Heart right ventricle (tissue), 16 donors: ENCODE data around the gene ALOX5. TPM values are rescaled to one million over a fixed set of nuclear protein-coding genes. Genes with fewer than 3 reads are reported as not detected.
"Not testable (repeated sequence)": the region's sequence is repeated elsewhere in the genome, so short reads cannot be mapped to it uniquely, and the experiment has no call there.

Source experiments
- ATAC-seq, 8 donors: fragments of 200-7000 bp; cut with Tn5 transposase; one replicate each; pipeline ENCODE4 v1.9.1; 2020; ENCODE audit warnings: mild to moderate bottlenecking in 8 of 8, moderate library complexity in 8 of 8, moderate number of reproducible peaks in 1 of 8
- DNase-seq, 2 donors: peaks; one replicate each; pipeline ENCODE4 v3.0.0-alpha.2; 2020
- H3K27ac ChIP-seq, 10 donors: fragments of 200-600 bp; sonication (generic) in 2 of 10; one replicate each; pipeline versions ENCODE4 v1.5.0 to v1.8.0; 2020 to 2022; ENCODE audit warnings: mild to moderate bottlenecking in 3 of 10
- H3K27me3 ChIP-seq, 7 donors: fragments of 200-600 bp; one replicate each; pipeline ENCODE4 v1.8.0; 2021 to 2022; ENCODE audit warnings: mild to moderate bottlenecking in 2 of 7
- H3K36me3 ChIP-seq, 9 donors: fragments of 200-600 bp; sonication (generic) in 1 of 9; one replicate each; pipeline versions ENCODE4 v1.5.0 to v1.8.0; 2020 to 2022; ENCODE audit warnings: mild to moderate bottlenecking in 2 of 9
- H3K4me1 ChIP-seq, 9 donors: fragments of 200-600 bp; sonication (generic) in 1 of 9; one replicate each; pipeline versions ENCODE4 v1.5.0 to v1.8.0; 2020 to 2022; ENCODE audit warnings: mild to moderate bottlenecking in 4 of 9
- H3K4me3 ChIP-seq, 10 donors: fragments of 200-600 bp; sonication (generic) in 2 of 10; one replicate each; pipeline versions ENCODE4 v1.5.0 to v1.8.0; 2020 to 2022; ENCODE audit warnings: mild to moderate bottlenecking in 7 of 10, moderate library complexity in 2 of 10
- H3K9me3 ChIP-seq, 11 donors: fragments of 200-600 bp in 10 of 11; sonication (generic) in 2 of 11; one replicate each; pipeline versions ENCODE4 v1.5.0 to v1.8.0; 2013 to 2022; ENCODE audit warnings: mild to moderate bottlenecking in 2 of 11, control low read depth in 1 of 11, moderate library complexity in 1 of 11
- WGBS, 2 donors: extraction: QIAGEN DNeasy Blood & Tissue Kit; methylation state at CpG; one replicate each; pipeline ENCODE4 v1.1.7; 2013; ENCODE audit warnings: inconsistent platforms in 1 of 2; 5-methylcytosine and 5-hydroxymethylcytosine counted together
- intact Hi-C, 10 donors: fragments of 100-400 bp; cut with DNase I; formaldehyde crosslinking; loops; one replicate each; pipeline versions ENCODE4 v1.11.1 to v1.14.2; 2022
- polyA plus RNA-seq, 2 donors: library from polyadenylated mRNA; stranded (reverse); fragments of 200-250 nt; gene quantifications; one replicate each; pipeline ENCODE4 v1.2.3, GENCODE V29; 2013
- total RNA-seq, 10 donors: library from RNA; stranded (reverse); fragmentation: NEBNext Ultra II Directional in 3 of 10; extraction: Animal tissue kit (Norgen Biotek cat#: 25700) in 3 of 10; gene quantifications; one replicate each; pipeline versions ENCODE4 v1.2.1 to v1.2.4, GENCODE V29; 2021 to 2023
- TF ChIP-seq, protein P1 (sequence below), 9 donors: fragments of 200-600 bp; sonication (generic) in 2 of 9; IDR thresholded peaks; one replicate each; pipeline versions ENCODE4 v1.5.0 to v1.8.0; 2021 to 2022; ENCODE audit warnings: antibody characterized with exemption in 9 of 9, mild to moderate bottlenecking in 5 of 9, moderate library complexity in 1 of 9
- donor health status: Arrhythmogenic right ventricular cardiomyopathy.
- donor health status: ischemic (EF 13 %, LVEDD 7.1; RV severe dilation, severe dysfunction).
- donor health status: healthy with polysubstance abuse.
- donor health status: DM: no; HTN: yes; CAD: no.
- donor health status: DM: no; HTN: no; CAD: no.
- donor health status: ischemic (EF 25% LVEDD 6.9; RV normal size, moderate dysfunction).
- donor health status: ischemic (EF 25% LVEDD 5.7; RV mildly dilated, moderate dysfunction).
- donor health status: healthy.
- donor health status: DM: yes; HTN: yes; CAD: no.
- donor health status: Ischemic cardiomyopathy.
- donor health status: ischemic (EF 35%, LVEDD 5.7; RV mildly dilated, moderate dysfunction).
- donor health status: nonischemic (EF 11% LVEDD 7.7; RV severe dilation, severe dysfunction).
- donor health status: DM: yes; HTN: yes; CAD: no.
- donor health status: PGD.
- donor health status: ischemic (EF 29% LVEDD 5.4; RV normal size, mild dysfunction).
- donor health status: nonischemic (EF 23%, LVEDD 6.1; RV moderate dilation, normal function).

ALOX5 gene
- total and polyA plus RNA-seq, 12 donors = 1.8 to 21.8 (median 4.4) TPM

DNA sequence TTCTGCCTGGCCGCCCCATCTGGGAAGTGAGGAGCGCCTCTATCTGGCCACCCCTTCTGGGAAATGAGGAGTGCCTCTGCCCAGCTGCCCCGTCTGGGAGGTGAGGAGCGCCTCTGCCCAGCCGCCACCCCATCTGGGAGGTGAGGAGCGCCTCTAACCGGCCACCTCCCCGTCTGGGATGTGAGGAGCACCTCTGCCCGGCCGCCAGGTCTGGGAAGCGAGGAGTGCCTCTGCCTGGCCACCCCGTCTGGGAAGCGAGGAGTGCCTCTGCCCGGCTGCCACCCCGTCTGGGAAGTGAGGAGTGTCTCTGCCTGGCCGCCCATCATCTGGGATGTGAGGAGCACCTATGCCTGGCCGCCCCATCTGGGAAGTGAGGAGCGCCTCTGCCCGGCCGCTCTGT, 26.6 kb upstream of the ALOX5 start:
- intact Hi-C loops, H3K27me3 ChIP-seq, H3K4me3 ChIP-seq, DNase-seq, H3K36me3 ChIP-seq, H3K4me1 ChIP-seq, ATAC-seq, H3K27ac ChIP-seq: not testable (repeated sequence)
- peaks cover 0 to 15% (median 0%) of the 10 kb centered on the region in 11 donors for H3K9me3 ChIP-seq
- 94 to 95% methylated on average over 20 of the region's 20 CpGs for WGBS, 2 donors

DNA sequence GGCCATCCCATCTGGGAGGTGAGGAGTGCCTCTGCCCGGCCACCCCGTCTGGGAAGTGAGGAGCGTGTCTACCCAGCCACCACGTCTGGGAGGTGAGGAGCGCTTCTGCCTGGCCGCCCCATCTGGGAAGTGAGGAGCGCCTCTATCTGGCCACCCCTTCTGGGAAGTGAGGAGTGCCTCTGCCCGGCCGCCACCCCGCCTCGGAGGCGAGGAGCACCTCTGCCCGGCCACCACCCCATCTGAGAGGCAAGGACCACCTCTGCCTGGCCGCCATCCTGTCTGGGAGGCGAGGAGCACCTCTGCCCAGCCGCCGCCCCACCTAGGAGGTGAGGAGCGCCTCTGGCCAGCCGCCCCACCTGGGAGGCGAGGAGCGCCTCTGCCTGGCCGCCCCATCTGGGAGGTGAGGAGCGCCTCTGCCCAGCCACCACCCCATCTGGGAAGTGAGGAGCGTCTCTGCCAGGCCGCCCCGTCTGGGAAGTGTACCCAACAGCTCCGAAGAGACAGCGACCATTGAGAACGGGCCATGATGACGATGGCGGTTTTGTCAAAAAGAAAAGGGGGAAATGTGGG, 25.7 kb upstream of the ALOX5 start:
- H3K4me3 ChIP-seq, DNase-seq, H3K27me3 ChIP-seq, H3K4me1 ChIP-seq, ATAC-seq, H3K27ac ChIP-seq, intact Hi-C loops, H3K36me3 ChIP-seq: not testable (repeated sequence)
- WGBS, 2 donors = 90 to 95% methylated on average over 26 to 31 of the region's 31 CpGs
- peaks cover 0 to 15% (median 0%) of the 10 kb centered on the region in 11 donors for H3K9me3 ChIP-seq

DNA sequence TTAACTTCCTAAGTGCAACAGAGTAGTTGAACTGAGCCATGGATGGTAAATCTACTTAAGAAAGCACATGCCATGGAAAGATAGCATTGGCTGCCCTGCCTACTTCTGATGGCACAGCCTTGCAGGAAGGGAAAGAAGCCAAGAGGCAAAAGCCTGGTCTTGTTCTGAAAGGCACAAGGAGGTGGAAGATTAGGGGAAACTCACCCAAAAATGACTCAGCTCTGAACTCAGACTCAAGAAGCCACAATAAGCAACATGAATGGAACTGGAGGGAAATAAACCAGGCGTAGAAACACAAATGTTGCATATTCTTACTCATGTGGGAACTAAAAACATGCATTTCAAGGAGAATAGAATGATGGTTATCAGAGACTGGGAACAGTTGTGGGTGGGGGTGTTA, 20.8 kb upstream of the ALOX5 start:
- WGBS, 2 donors = 86 to 88% methylated on average over 1 of the region's 1 CpG
- Histone ChIP-seq H3K36me3 (no peaks in the 10 kb centered on the region), H3K9me3 (peaks cover 0 to 5% (median 0%) of the 10 kb centered on the region in 11 donors), H3K4me3 (no peak overlapping the region), H3K4me1 (peaks cover 0 to 8% (median 0%) of the 10 kb centered on the region in 9 donors), H3K27me3 (peaks cover 0 to 7% (median 0%) of the 10 kb centered on the region in 7 donors), H3K27ac (peak overlapping the region in 1 of 10 donors; percentile 34)
- DNase-seq = no peak
- no peak for ATAC-seq
- intact Hi-C loops = no loop called here
- TF ChIP-seq, protein P1, sequence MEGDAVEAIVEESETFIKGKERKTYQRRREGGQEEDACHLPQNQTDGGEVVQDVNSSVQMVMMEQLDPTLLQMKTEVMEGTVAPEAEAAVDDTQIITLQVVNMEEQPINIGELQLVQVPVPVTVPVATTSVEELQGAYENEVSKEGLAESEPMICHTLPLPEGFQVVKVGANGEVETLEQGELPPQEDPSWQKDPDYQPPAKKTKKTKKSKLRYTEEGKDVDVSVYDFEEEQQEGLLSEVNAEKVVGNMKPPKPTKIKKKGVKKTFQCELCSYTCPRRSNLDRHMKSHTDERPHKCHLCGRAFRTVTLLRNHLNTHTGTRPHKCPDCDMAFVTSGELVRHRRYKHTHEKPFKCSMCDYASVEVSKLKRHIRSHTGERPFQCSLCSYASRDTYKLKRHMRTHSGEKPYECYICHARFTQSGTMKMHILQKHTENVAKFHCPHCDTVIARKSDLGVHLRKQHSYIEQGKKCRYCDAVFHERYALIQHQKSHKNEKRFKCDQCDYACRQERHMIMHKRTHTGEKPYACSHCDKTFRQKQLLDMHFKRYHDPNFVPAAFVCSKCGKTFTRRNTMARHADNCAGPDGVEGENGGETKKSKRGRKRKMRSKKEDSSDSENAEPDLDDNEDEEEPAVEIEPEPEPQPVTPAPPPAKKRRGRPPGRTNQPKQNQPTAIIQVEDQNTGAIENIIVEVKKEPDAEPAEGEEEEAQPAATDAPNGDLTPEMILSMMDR (IDR thresholded peaks at IDR 0.05) = no peak

DNA sequence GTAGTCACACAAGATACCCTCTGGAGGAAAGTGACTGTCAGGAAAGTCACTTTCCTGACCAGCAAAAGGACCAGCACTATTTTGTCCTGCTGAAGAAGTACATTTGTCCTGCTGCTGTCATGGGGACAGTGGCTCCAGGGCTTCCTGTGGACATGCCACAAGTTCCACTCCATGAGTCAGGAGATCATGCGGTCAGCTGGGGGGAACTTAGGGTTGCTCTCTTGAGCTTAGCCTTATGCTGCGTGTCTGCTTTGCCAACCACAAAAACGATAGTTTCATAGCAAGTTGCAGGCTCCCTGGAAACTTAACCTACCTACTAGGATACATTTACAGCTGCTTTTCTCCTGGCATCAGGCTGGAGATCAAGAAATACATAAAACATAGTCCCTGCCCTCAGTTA, 19.8 kb upstream of the ALOX5 start:
- intact Hi-C loops = no loop called here
- peaks cover 0 to 12% (median 0%) of the 10 kb centered on the region in 7 donors for H3K27me3 ChIP-seq
- WGBS, 2 donors = 80 to 82% methylated on average over 3 of the region's 3 CpGs
- H3K4me3 ChIP-seq = no peak overlapping the region
- H3K36me3 ChIP-seq = no peaks in the 10 kb centered on the region
- peak in 7 of 8 donors; percentile 35 to 86 (median 63) for ATAC-seq
- H3K4me1 ChIP-seq = peaks cover 0 to 8% (median 0%) of the 10 kb centered on the region in 9 donors
- peak in 1 of 2 donors; percentile 47 for DNase-seq
- H3K9me3 ChIP-seq = peaks cover 0 to under 1% (median 0%) of the 10 kb centered on the region in 11 donors
- peak overlapping the region in 1 of 10 donors; percentile 3 for H3K27ac ChIP-seq
- TF ChIP-seq, protein P1 (IDR thresholded peaks at IDR 0.05) = no peak

DNA sequence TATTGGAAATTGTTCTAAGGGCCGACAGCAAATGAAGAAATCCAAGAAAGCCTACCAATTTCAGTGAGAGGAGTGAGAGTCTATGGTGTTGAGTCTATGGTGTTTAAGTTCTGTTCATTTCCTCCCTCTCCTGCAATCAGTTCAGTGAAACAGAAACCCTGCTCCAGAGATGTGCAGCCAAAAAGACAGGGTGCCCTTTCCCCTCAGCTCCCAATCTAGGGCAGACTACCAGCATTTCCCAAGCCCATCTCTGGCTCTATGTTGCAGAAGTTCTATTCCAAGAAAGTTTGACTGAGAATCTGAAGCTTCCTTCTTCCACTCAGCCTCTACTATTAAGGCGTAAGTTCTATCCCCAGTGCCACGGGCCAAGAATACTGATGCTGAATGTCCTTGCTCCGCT, 18.5 kb upstream of the ALOX5 start:
- intact Hi-C loops = no loop called here
- 89 to 90% methylated on average over 4 of the region's 4 CpGs for WGBS, 2 donors
- no peak for ATAC-seq

DNA sequence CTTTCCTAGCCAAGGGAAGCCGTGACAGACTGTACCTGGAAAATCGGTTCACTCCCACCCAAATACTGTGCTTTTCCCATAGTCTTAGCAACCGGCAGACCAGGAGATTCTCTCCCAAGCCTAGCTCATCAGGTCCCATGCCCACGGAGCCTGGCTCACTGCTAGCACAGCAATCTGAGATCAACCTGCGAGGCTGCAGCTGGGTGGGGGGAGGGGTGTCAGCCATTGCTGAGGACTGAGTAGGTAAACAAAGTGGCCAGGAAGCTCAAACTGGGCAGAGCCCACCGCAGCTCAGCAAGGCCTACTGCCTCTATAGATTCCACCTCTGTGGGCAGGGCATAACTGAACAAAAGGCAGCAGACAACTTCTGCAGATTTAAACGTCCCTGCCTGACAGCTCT, 15.1 kb upstream of the ALOX5 start:
- H3K9me3 ChIP-seq, H3K36me3 ChIP-seq, ATAC-seq, H3K4me1 ChIP-seq, DNase-seq, H3K27ac ChIP-seq, intact Hi-C loops, H3K4me3 ChIP-seq: not testable (repeated sequence)
- H3K27me3 ChIP-seq = peaks cover 0 to 26% (median 5%) of the 10 kb centered on the region in 7 donors
- 65 to 71% methylated on average over 7 of the region's 7 CpGs for WGBS, 2 donors

More for the DNA sequence above, 18.5 kb upstream of the ALOX5 start:
- no peaks in the 10 kb centered on the region for H3K9me3 ChIP-seq
- H3K27ac ChIP-seq = no peak overlapping the region
- H3K4me3 ChIP-seq = no peak overlapping the region
- peaks cover 0 to 8% (median 0%) of the 10 kb centered on the region in 9 donors for H3K4me1 ChIP-seq
- no peaks in the 10 kb centered on the region for H3K36me3 ChIP-seq
- TF ChIP-seq, protein P1 (IDR thresholded peaks at IDR 0.05) = no peak
- peaks cover 0 to 15% (median 0%) of the 10 kb centered on the region in 7 donors for H3K27me3 ChIP-seq
- DNase-seq = no peak

DNA sequence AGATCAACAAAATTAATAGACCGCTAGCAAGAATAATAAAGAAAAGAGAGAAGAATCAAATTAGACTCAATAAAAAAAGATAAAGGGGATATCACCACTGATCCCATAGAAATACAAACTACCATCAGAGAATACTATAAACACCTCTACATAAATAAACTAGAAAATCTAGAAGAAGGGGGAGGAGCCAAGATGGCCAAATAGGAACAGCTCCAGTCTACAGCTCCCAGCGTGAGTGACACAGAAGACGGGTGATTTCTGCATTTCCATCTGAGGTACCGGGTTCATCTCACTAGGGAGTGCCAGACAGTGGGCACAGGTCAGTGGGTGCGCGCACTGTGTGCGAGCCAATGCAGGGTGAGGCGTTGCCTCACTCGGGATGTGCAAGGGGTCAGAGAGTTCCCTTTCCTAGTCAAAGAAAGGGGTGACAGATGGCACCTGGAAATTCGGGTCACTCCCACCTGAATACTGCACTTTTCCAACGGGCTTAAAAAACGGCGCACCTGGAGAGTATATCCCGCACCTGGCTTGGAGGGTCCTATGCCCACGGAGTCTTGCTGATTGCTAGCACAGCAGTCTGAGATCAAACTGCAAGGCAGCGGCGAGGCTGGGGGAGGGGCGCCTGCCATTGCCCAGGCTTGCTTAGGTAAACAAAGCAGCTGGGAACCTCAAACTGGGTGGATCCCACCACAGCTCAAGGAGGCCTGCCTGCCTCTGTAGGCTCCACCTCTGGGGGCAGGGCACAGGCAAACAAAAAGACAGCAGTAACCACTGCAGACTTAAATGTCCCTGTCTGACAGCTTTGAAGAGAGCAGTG, 11.8 kb upstream of the ALOX5 start:
- 49 to 61% methylated on average over 18 of the region's 18 CpGs for WGBS, 2 donors
- intact Hi-C loops, H3K36me3 ChIP-seq, H3K4me1 ChIP-seq, DNase-seq, H3K4me3 ChIP-seq, H3K9me3 ChIP-seq, ATAC-seq, H3K27ac ChIP-seq: not testable (repeated sequence)
- peaks cover 0 to 26% (median 5%) of the 10 kb centered on the region in 7 donors for H3K27me3 ChIP-seq

DNA sequence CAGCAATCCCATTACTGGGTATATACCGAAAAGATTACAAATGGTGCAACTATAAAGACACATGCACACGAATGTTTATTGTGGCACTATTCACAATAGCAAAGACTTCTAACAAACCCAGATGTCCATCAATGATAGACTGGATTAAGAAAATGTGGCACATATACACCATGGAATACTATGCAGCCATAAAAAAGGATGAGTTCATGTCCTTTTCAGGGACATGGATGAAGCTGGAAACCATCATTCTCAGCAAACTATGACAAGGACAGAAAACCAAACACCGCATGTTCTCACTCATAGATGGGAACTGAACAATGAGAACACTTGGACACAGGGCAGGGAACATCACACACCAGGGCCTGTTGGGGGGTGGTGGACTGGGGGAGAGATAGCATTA, 6.4 kb upstream of the ALOX5 start:
- H3K36me3 ChIP-seq, ATAC-seq, H3K4me1 ChIP-seq, DNase-seq, H3K9me3 ChIP-seq, H3K27ac ChIP-seq, intact Hi-C loops, H3K4me3 ChIP-seq: not testable (repeated sequence)
- WGBS, 2 donors = 86 to 91% methylated on average over 3 of the region's 3 CpGs
- peaks cover 0 to 19% (median 0%) of the 10 kb centered on the region in 7 donors for H3K27me3 ChIP-seq
